Central memory CD8-positive, alpha-beta T cell (primary cell): ENCODE measurements around the gene THADA.
"Not testable (repeated sequence)": the region's sequence is repeated elsewhere in the genome, so short reads cannot be mapped to it uniquely, and the experiment has no call there.

ENCODE experiments used
- ATAC-seq: fragments of 150-1000 bp; cut with Tn5 transposase; replicated peaks from 2 replicates; pipeline ENCODE4 v1.10.0; 2022; ENCODE audit warnings: mild to moderate bottlenecking, moderate FRiP score, moderate number of reproducible peaks; ENCODE audit not compliant: poor library complexity, severe bottlenecking; ENCODE audit errors: extremely low read depth
- DNase-seq, 2 donors: peaks; one replicate each; pipeline ENCODE4 v3.0.0; 2021; ENCODE audit warnings: low spot score in 2 of 2
- H3K27ac Mint-ChIP-seq: one replicate; pipeline ENCODE4 v1.8.0; 2022; ENCODE audit warnings: low read depth, mild to moderate bottlenecking, moderate library complexity, mixed read lengths
- H3K27me3 Mint-ChIP-seq: one replicate; pipeline ENCODE4 v1.8.0; 2022; ENCODE audit warnings: mixed read lengths
- H3K36me3 Mint-ChIP-seq: one replicate; pipeline ENCODE4 v1.8.0; 2022; ENCODE audit warnings: mild to moderate bottlenecking, moderate library complexity, mixed read lengths; ENCODE audit not compliant: insufficient read depth
- H3K4me1 Mint-ChIP-seq: one replicate; pipeline ENCODE4 v1.8.0; 2022; ENCODE audit warnings: mixed read lengths
- H3K4me3 Mint-ChIP-seq: one replicate; pipeline ENCODE4 v1.8.0; 2022; ENCODE audit warnings: mild to moderate bottlenecking, moderate library complexity, mixed read lengths
- H3K9me3 Mint-ChIP-seq: one replicate; pipeline ENCODE4 v1.8.0; 2022; ENCODE audit warnings: mixed read lengths

Gene THADA, protein sequence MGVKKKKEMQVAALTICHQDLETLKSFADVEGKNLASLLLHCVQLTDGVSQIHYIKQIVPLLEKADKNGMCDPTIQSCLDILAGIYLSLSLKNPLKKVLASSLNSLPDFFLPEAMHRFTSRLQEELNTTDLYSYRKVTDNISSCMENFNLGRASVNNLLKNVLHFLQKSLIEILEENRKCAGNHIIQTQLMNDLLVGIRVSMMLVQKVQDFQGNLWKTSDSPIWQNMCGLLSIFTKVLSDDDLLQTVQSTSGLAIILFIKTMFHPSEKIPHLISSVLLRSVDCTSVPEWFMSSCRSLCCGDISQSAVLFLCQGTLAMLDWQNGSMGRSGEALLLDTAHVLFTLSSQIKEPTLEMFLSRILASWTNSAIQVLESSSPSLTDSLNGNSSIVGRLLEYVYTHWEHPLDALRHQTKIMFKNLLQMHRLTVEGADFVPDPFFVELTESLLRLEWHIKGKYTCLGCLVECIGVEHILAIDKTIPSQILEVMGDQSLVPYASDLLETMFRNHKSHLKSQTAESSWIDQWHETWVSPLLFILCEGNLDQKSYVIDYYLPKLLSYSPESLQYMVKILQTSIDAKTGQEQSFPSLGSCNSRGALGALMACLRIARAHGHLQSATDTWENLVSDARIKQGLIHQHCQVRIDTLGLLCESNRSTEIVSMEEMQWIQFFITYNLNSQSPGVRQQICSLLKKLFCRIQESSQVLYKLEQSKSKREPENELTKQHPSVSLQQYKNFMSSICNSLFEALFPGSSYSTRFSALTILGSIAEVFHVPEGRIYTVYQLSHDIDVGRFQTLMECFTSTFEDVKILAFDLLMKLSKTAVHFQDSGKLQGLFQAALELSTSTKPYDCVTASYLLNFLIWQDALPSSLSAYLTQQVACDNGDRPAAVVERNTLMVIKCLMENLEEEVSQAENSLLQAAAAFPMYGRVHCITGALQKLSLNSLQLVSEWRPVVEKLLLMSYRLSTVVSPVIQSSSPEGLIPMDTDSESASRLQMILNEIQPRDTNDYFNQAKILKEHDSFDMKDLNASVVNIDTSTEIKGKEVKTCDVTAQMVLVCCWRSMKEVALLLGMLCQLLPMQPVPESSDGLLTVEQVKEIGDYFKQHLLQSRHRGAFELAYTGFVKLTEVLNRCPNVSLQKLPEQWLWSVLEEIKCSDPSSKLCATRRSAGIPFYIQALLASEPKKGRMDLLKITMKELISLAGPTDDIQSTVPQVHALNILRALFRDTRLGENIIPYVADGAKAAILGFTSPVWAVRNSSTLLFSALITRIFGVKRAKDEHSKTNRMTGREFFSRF (N-terminal part only)

DNA sequence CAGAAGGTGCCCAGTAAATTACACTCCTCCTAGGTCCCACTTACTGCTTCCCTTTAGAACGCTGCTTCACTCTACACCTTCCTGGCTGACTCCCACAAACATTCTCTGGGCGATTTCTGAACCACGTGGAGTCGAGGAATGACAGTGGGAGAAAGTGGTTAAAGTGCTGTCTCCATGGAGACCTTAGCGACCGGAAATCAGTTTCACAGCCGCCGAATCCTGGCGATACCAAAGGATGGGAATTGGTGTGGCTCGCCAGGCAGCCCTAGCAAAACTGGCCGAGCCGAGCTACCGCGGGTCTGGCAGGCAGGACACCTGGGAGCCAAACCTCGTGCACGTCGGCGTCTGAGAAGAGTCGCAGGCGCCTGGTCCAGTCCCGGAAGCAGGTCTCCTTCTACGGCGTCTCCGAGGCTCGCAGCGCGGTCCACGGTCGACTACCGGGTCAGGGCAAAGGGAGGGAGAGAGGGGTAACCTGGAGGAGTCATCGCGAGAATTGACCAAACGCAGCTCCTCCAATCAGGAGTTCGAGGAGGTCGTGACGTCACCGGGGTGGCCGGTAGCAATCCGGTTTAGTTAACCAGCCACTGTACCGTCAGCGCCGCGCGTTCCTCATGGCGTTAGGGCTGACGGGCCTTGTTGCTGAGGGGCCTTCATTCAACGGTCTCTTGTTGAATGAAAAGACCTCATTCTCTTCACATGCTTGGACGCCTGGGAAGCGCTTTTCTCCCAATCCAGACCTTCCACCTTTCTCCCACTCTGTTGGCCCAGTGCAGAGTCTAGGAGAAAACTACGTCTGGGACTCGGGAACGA, at the start of gene THADA:
TSS of gene THADA (minus strand) at position 436 of the 810 bp plus-strand sequence. CDS start 3,646 bp downstream, outside the sequence.
- Mint-ChIP-seq H3K27ac (peak within 1 kb of the TSS; percentile 94), H3K27me3 (no peaks in the 10 kb centered on the region), H3K36me3 (peaks cover 18% of the 10 kb centered on the region), H3K9me3 (no peaks in the 10 kb centered on the region), H3K4me1 (peaks cover 38% of the 10 kb centered on the region), H3K4me3 (peak within 1 kb of the TSS; percentile 92)
- ATAC-seq (peak; percentile 95), DNase-seq (peak; percentile 91 to 93)

DNA sequence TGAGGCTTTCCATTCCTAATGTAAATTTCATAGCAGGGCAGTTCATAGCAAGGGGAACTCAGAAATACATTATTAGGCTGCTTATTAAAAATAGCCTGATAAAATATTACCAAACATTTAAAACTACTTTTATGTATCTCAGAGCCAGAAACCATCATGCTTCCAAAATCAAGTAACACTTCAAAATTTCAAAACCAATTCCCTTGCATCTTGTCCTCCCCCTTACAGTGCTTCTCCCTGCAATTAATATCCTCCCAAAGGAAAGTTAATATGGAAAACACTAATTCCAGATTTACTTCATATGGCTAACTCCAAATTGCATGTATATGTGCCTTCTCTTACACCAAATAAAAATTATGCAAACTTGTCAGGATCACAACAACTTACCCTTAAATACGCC, 47.8 kb upstream of the THADA start:
- H3K27ac Mint-ChIP-seq = no peak overlapping the region

DNA sequence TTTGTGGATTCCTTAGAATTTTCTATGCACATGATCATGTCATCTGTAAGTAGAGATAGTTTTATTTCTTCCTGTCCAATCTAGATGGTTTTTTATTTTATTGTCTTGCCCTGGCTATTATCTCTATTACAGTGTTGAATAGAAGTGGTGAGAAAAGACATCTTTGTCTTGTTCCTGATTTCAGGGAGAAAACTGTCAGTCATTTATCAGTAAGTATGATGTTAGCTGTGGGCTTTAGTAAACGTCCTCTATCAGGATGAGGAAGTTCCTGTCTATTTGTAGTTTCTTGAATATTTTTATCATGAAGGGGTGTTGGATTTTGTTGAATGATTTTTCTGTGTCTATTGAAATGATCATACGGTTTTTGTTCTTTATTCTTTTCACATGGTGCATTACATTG, 46.5 kb upstream of the THADA start:
- Mint-ChIP-seq H3K4me3 (no peak overlapping the region), H3K9me3 (no peaks in the 10 kb centered on the region), H3K4me1 (peaks cover 7% of the 10 kb centered on the region), H3K27ac (no peak overlapping the region), H3K27me3 (no peaks in the 10 kb centered on the region), H3K36me3 (peaks cover 7% of the 10 kb centered on the region)
- DNase-seq = no peak
- ATAC-seq = no peak

More for the DNA sequence above, 47.8 kb upstream of the THADA start:
- Mint-ChIP-seq H3K36me3 (peaks cover 3% of the 10 kb centered on the region), H3K4me3 (no peak overlapping the region), H3K9me3 (no peaks in the 10 kb centered on the region), H3K27me3 (peaks cover 1% of the 10 kb centered on the region), H3K4me1 (no peaks in the 10 kb centered on the region)
- DNase-seq = no peak
- no peak for ATAC-seq

DNA sequence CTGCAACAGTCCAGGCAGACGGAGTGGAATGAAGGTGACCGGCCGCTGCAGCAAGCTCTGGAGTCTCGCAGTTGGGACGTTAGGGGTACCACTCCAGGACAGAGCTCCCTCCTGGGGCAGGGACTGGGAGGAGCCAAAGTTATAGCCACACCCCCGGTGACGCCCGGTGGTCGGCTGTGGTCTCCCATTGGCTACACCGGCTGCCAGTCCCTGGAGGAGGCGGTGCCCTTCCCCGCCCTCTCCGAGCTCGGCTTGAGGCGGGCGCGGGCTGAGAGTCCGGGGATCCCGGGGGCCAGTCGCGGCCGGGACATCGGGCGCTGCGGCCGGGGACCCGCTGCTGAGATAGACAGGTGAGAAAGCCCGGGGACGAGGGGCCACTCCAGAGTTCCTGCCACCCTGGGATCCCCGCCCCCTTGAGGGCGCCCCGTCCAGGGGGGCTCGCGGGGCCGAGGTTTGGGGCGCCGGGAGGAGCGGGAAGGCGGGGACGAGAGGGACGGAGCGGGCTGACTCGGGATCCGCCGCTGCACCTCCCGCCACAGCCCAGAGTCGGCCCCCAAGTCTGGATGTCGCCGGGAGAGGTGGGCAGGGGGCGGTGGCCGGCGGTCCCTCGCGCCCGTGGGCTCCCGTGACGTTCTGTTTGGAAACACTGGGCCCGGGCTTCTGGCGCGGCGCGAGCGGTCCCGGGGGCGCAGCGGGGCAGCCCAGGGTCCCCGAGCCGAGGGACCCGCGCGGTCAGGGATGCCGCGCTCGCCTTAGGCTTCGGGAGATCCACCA, 41.4 kb upstream of the THADA start, which contains the start of gene PLEKHH2:
TSS of gene PLEKHH2 (plus strand) at position 231 of the 774 bp plus-strand sequence. CDS start 7,414 bp downstream, outside the sequence.
- ATAC-seq (peak; percentile 99), DNase-seq (peak; percentile 77 to 79)
- Mint-ChIP-seq H3K4me1 (peaks cover 18% of the 10 kb centered on the region), H3K9me3 (no peaks in the 10 kb centered on the region), H3K36me3 (peaks cover 12% of the 10 kb centered on the region), H3K27ac (no peak within 1 kb of the TSS), H3K27me3 (peaks cover 31% of the 10 kb centered on the region), H3K4me3 (peak within 1 kb of the TSS; percentile 92)

DNA sequence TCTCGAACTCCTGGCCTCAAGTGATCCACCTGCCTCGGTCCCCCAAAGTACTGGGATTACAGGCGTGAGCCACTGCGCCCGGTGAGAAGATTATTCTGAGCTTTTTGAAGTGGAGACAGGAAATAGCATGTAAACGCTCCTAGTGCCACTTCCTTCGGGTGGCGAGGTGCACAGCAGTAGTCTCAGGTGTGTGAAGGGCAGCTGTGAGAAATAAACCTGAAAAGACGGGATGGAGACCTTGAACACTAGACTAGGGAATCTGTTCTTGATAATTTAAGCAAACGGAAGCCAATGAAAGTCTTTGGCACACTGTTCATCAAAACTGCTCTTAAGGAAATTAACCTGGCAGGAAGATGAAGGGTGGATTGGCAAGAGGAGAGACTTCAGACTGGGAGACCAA, 40.8 kb upstream of the THADA start:
- no peaks in the 10 kb centered on the region for H3K9me3 Mint-ChIP-seq
- H3K36me3 Mint-ChIP-seq = peaks cover 12% of the 10 kb centered on the region
- DNase-seq (peak in 1 of 2 donors; percentile 12), ATAC-seq (peak; percentile 63)
- H3K27ac Mint-ChIP-seq = no peak overlapping the region
- H3K4me1 Mint-ChIP-seq = peaks cover 18% of the 10 kb centered on the region
- peaks cover 37% of the 10 kb centered on the region for H3K27me3 Mint-ChIP-seq
- peak overlapping the region; percentile 92 for H3K4me3 Mint-ChIP-seq

DNA sequence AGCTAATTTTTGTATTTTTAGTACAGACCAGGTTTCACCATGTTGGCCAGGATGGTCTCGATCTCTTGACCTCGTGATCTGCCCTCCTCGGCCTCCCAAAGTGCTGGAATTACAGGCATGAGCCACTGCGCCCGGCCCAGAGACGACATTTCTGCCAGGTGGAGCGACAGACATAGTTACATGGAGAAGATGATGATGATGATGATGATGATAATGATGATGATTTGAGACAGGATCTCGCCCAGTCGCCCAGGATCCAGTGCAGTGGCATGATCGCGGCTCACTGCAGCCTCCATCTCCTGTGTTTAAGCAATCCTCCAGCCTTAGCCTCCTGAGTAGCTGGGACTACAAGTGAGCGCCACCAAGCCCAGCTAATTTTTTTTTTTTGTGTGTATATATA, 40.3 kb upstream of the THADA start:
- Mint-ChIP-seq H3K4me1 (peaks cover 18% of the 10 kb centered on the region), H3K27me3 (peaks cover 42% of the 10 kb centered on the region), H3K36me3 (peaks cover 12% of the 10 kb centered on the region), H3K4me3 (peak overlapping the region; percentile 92)
- H3K27ac Mint-ChIP-seq, ATAC-seq, H3K9me3 Mint-ChIP-seq, DNase-seq: not testable (repeated sequence)

DNA sequence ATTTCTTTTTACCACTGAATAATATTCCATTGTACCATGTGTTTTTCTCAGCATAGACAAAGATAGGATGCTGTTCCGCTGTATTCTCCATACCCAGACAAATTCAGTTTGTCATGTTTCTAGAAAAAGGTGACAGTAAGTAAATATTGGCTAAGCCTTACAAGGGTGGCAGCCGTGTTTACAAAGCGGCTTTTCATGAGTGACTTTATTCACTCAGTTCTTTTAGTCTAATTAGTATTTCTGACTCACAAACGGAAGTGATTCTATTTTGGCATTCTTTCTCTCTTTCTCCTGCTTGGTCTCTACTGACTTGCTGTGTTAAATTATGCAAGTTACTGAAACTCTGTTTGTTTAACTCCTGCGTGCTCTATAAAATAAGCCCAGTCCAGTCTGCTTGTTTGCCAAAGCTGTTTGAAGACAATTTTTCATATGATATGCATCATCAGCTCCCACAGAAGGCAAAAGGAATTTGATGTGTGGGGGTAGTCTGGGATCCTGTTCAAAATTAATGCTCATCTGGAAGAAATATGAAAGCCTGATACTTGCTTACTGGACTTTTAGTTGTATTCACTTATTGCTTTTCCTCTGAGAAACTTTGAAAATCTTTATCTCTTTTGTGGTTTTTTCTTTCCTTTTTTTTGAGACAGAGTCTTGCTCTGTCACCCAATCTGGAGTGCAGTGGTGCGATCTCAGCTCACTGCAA, 38.9 kb upstream of the THADA start:
- Mint-ChIP-seq H3K27ac (no peak overlapping the region), H3K4me1 (peaks cover 18% of the 10 kb centered on the region), H3K4me3 (peak overlapping the region; percentile 92), H3K36me3 (peaks cover 9% of the 10 kb centered on the region), H3K9me3 (no peaks in the 10 kb centered on the region), H3K27me3 (peaks cover 45% of the 10 kb centered on the region)
- DNase-seq (no peak), ATAC-seq (no peak)

DNA sequence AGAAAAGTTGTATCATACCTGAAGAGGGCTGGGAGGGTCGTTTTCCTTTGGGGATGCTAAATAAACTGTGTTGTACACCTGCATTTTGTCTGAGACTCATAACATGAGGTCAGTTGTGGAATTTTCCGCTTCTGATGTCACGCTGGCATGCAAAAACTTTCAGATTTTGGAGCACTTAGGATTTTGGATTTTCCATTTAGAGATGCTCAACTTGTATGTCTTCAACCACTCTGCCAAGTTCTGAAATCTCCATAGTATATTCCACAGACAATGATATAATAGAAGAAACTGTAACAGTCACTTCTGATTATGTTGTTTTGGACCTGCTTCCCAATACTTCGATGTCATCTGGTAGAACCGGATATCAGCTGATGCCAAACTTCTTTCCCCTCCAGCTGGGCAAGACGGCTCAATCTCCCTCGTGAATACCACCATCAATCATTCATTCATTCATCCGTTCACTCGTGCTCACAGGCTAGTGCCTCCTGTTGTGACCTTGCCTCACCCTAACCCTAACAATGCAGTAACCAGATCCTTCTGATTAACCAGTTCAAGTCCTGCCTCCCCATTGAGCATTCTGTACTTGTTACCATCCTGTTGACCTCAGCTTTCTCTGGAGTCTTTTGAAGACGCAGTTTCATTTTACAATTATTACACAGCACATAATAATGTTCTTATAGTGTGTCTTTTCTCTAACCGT, 35.9 kb upstream of the THADA start:
- H3K27ac Mint-ChIP-seq = no peak overlapping the region
- peaks cover 5% of the 10 kb centered on the region for H3K36me3 Mint-ChIP-seq
- peaks cover 8% of the 10 kb centered on the region for H3K4me1 Mint-ChIP-seq
- no peak for DNase-seq
- no peak overlapping the region for H3K4me3 Mint-ChIP-seq
- peaks cover 45% of the 10 kb centered on the region for H3K27me3 Mint-ChIP-seq
- no peak for ATAC-seq
- no peaks in the 10 kb centered on the region for H3K9me3 Mint-ChIP-seq

DNA sequence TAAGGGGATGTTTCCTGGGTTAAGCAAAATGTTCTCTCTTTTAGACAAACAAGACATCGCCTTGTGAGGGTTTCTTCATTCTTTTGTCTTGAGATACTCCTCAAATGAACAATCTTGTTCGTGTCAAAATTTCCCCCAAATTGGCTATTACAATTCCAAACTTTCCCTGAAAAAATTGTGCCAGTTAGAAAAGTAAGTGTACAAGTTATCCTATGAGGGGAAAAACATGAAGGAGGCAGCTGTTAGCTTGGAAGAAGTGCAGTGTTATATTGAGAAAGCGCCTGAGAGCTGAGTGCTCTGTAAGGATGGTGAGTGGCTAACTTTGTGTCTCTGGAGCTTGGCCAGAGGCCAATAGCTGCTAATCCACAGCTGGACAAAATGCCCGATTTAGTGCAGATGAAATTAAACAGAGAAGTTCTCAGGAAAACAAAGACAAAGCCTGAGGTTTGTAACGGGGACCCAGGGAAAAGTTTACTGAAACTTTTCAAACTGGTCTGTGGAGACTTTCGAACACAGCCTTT, 27.2 kb upstream of the THADA start:
- no peak for DNase-seq
- Mint-ChIP-seq H3K36me3 (no peaks in the 10 kb centered on the region), H3K4me1 (no peaks in the 10 kb centered on the region), H3K27ac (no peak overlapping the region), H3K4me3 (no peak overlapping the region), H3K27me3 (peaks cover 33% of the 10 kb centered on the region), H3K9me3 (no peaks in the 10 kb centered on the region)
- no peak for ATAC-seq

DNA sequence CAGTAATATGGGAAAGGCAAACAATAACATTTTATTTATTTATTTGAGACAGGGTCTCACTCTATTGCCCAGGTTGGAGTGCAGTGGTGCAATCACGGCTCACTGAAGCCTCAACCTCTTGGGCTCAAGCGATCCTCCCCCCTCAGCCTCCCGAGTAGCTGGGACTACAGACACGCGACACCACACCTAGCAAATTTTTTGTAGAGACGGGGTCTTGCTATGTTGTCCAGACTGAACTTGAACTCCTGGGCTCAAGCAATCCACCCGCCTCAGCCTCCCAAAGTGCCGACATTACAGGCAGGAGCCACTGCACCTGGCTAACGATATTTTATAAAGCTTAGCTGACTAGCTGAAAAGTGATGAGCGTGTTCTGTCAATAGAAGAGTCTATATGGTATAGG, 23.7 kb upstream of the THADA start:
- DNase-seq = no peak
- no peak for ATAC-seq
- H3K9me3 Mint-ChIP-seq = no peaks in the 10 kb centered on the region
- peaks cover 53% of the 10 kb centered on the region for H3K27me3 Mint-ChIP-seq
- H3K27ac Mint-ChIP-seq = no peak overlapping the region
- no peaks in the 10 kb centered on the region for H3K4me1 Mint-ChIP-seq
- no peaks in the 10 kb centered on the region for H3K36me3 Mint-ChIP-seq
- H3K4me3 Mint-ChIP-seq = no peak overlapping the region
